Right lobe of liver (tissue), 4 donors: ENCODE measurements around the gene USP50.

ENCODE experiments used
- POLR2A ChIP-seq: fragments of 450-650 bp; IDR thresholded peaks from one replicate; pipeline ENCODE4 v1.6.1; 2017; ENCODE audit warnings: antibody characterized with exemption, mild to moderate bottlenecking
- TF ChIP-seq, protein P1 (sequence below), 4 donors: fragments of 200-600 bp in 3 of 4; fragments of 450-650 bp in 1 of 4; IDR thresholded peaks; one replicate each; pipeline versions ENCODE4 v1.5.1 to v1.8.0; 2016 to 2022; ENCODE audit warnings: antibody characterized with exemption in 4 of 4, mild to moderate bottlenecking in 2 of 4
- donor health status: DM: no; HTN: no; CAD: no.
- donor health status: DM: no; HTN: no; CAD: no.
- donor health status: DM: no; HTN: yes; CAD: no.

GRCh38 chr15:50484781-50485180 is 61.7 kb downstream of the USP50 start:
- TF ChIP-seq, protein P1, sequence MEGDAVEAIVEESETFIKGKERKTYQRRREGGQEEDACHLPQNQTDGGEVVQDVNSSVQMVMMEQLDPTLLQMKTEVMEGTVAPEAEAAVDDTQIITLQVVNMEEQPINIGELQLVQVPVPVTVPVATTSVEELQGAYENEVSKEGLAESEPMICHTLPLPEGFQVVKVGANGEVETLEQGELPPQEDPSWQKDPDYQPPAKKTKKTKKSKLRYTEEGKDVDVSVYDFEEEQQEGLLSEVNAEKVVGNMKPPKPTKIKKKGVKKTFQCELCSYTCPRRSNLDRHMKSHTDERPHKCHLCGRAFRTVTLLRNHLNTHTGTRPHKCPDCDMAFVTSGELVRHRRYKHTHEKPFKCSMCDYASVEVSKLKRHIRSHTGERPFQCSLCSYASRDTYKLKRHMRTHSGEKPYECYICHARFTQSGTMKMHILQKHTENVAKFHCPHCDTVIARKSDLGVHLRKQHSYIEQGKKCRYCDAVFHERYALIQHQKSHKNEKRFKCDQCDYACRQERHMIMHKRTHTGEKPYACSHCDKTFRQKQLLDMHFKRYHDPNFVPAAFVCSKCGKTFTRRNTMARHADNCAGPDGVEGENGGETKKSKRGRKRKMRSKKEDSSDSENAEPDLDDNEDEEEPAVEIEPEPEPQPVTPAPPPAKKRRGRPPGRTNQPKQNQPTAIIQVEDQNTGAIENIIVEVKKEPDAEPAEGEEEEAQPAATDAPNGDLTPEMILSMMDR (IDR thresholded peaks at IDR 0.05) = no peak
- TF ChIP-seq POLR2A = no peak
